Fibroblast of the aortic adventitia (primary cell): ENCODE measurements around the gene ATP7B. TPM values are rescaled to one million over a fixed set of nuclear protein-coding genes. Genes with fewer than 3 reads are reported as not detected.
"Not testable (repeated sequence)": the region's sequence is repeated elsewhere in the genome, so short reads cannot be mapped to it uniquely, and the experiment has no call there.

ENCODE experiments used
- DNase-seq: peaks from one replicate; pipeline ENCODE4 v3.0.0-alpha.2; 2010; ENCODE audit warnings: low read depth
- H3K4me3 ChIP-seq: 2 replicates; pipeline ENCODE4 v1.5.1; 2011; ENCODE audit warnings: low read depth, mild to moderate bottlenecking, control low read depth, low read length, moderate library complexity
- CTCF ChIP-seq: IDR thresholded peaks from 2 replicates; pipeline ENCODE4 v1.5.1; 2011; ENCODE audit warnings: mild to moderate bottlenecking, low read length, control low read depth, inconsistent platforms; ENCODE audit not compliant: insufficient read depth
- total RNA-seq: library from RNA; depleted of rRNA; stranded (reverse); fragments of >200 nt; gene quantifications from 2 replicates; pipeline ENCODE4 v1.2.3, GENCODE V29; 2012; ENCODE audit warnings: low replicate concordance

ATP7B gene
- total RNA-seq, 1 donor: 1.5 TPM

GRCh38 chr13:52036037-52036436, 24.8 kb upstream of the ATP7B start:
- H3K4me3 ChIP-seq: no peak overlapping the region
- TF ChIP-seq CTCF: no peak
- no peak for DNase-seq

- H3K4me3 ChIP-seq: no peak overlapping the region
- TF ChIP-seq CTCF: no peak
- DNase-seq: no peak
Measured at GRCh38 chr13:52034616-52035226, 23.5 kb upstream of the ATP7B start.

- no peak overlapping the region for H3K4me3 ChIP-seq
- DNase-seq: no peak
- TF ChIP-seq CTCF: no peak
Measured at GRCh38 chr13:52033039-52033438, 21.8 kb upstream of the ATP7B start.

GRCh38 chr13:52030401-52030800, 19.2 kb upstream of the ATP7B start:
- not testable (repeated sequence) for H3K4me3 ChIP-seq, DNase-seq

- H3K4me3 ChIP-seq: no peak overlapping the region
- TF ChIP-seq CTCF: no peak
- no peak for DNase-seq
Measured at GRCh38 chr13:52029569-52029968, 18.3 kb upstream of the ATP7B start.

- no peak overlapping the region for H3K4me3 ChIP-seq
- TF ChIP-seq CTCF: no peak
- DNase-seq: no peak
Measured at GRCh38 chr13:52027832-52028231, 16.6 kb upstream of the ATP7B start.

GRCh38 chr13:52026246-52026626, 15.0 kb upstream of the ATP7B start:
- no peak overlapping the region for H3K4me3 ChIP-seq
- no peak for TF ChIP-seq CTCF
- no peak for DNase-seq
